Esophagus muscularis mucosa (tissue), 4 donors: ENCODE data around the gene PNMA8C.
"Not testable (repeated sequence)": the region's sequence is repeated elsewhere in the genome, so short reads cannot be mapped to it uniquely, and the experiment has no call there.

Experiments
- EP300 ChIP-seq: sonication (generic); formaldehyde crosslinking; IDR thresholded peaks from one replicate; pipeline ENCODE4 v1.6.1; 2017; ENCODE audit warnings: antibody characterized with exemption
- POLR2A ChIP-seq: fragments of 450-650 bp; IDR thresholded peaks from one replicate; pipeline ENCODE4 v1.6.1; 2017; ENCODE audit warnings: antibody characterized with exemption, moderate library complexity, mild to moderate bottlenecking, low read depth
- TF ChIP-seq, protein P1 (sequence below), 3 experiments: fragments of 200-600 bp in 2 of 3; fragments of 450-650 bp in 1 of 3; sonication (generic) in 2 of 3; IDR thresholded peaks; one replicate each; pipeline ENCODE4 v1.5.1; 2017 to 2019; ENCODE audit warnings: antibody characterized with exemption in 3 of 3, mild to moderate bottlenecking in 2 of 3, moderate library complexity in 1 of 3

- TF ChIP-seq, protein P1, sequence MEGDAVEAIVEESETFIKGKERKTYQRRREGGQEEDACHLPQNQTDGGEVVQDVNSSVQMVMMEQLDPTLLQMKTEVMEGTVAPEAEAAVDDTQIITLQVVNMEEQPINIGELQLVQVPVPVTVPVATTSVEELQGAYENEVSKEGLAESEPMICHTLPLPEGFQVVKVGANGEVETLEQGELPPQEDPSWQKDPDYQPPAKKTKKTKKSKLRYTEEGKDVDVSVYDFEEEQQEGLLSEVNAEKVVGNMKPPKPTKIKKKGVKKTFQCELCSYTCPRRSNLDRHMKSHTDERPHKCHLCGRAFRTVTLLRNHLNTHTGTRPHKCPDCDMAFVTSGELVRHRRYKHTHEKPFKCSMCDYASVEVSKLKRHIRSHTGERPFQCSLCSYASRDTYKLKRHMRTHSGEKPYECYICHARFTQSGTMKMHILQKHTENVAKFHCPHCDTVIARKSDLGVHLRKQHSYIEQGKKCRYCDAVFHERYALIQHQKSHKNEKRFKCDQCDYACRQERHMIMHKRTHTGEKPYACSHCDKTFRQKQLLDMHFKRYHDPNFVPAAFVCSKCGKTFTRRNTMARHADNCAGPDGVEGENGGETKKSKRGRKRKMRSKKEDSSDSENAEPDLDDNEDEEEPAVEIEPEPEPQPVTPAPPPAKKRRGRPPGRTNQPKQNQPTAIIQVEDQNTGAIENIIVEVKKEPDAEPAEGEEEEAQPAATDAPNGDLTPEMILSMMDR (IDR thresholded peaks at IDR 0.05) = not testable (repeated sequence)
- not testable (repeated sequence) for TF ChIP-seq POLR2A, EP300
Measured at GRCh38 chr19:46414899-46415298, 13.8 kb downstream of the PNMA8C start.
